HG03159 (cell line): ENCODE data around the gene CHD9.
"Not testable (repeated sequence)": the region's sequence is repeated elsewhere in the genome, so short reads cannot be mapped to it uniquely, and the experiment has no call there.

Experiments used
- ATAC-seq: cut with Tn5 transposase; IDR thresholded peaks from one replicate; pipeline ENCODE4 v1.9.1; 2021; ENCODE audit warnings: mild to moderate bottlenecking, moderate library complexity; ENCODE audit not compliant: unreplicated experiment

The CHD9 gene

DNA sequence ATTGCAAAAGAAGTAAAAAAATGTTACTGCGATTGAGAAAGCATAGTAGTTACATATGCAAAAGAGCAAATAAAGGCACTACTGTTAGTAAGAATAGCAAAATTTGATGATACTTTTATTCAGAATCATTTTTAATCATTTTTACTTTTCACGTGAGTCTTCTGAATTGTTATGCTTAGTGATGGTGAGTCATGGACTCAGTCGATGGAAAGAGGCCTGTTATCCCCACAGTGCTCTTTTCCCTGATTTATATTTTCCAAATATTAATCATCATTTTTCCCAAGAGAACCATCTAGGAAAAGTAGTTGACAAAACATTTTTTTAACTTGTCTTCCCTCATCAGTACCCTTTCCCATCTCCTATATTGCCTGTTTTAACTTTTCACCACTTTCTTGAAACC, 181.1 kb downstream of the CHD9 start:
- ATAC-seq: no peak

DNA sequence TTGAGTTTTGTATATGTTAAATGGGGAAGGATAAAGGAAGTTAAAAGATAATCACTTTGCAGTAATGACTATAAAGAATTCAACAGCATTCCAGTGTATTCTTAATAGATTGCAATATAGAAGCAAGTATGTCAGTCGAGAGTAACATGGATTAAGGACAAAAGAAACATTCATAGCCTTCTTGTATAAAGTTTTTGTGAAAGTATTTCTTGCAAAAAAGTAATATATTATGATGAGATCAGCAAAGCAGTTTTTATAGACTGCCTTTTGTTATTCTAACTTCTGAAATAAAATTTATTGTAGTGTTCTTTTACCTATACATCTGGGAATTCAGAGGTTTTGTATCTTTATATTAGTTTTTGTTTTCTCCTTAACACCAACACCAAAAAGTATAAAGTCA, 194.5 kb downstream of the CHD9 start:
- ATAC-seq: no peak

DNA sequence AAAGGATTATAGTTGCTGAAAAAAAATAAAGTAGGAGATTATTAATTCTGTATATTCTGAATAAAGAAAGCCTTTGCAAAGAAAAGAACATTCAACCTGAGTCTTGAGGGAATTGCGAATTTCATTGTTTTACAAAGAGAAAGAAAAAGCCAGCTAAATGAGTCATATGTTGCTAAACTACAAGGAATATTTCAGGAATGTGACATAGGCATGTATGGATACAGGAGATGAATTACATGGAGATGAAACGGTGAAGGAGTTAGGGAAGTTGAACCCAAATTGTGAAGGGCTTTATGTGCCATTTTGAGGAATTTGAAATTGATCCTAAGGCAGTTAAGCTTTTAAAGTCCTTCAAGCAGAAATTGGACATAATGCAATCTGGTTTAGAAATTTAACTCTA, 202.2 kb downstream of the CHD9 start:
- no peak for ATAC-seq

DNA sequence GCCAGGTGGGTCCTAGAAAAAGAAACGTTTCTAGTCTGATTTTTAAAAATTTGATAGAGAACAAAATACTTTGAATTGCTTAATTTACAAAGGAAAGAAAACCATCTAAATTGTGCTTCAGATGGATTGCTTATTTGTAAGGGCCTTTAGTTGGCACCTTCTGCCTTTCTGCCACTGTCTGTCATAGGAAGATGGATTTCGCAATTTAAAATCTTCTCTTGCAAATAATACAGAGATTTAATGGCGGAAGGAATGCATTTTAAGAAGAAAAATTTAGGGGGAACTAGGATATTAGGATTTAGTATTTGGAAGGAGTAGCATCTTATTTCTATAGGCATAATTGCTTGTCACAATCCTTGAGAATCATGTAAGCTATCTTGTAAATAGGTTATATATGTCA, 204.0 kb downstream of the CHD9 start:
- ATAC-seq: no peak

DNA sequence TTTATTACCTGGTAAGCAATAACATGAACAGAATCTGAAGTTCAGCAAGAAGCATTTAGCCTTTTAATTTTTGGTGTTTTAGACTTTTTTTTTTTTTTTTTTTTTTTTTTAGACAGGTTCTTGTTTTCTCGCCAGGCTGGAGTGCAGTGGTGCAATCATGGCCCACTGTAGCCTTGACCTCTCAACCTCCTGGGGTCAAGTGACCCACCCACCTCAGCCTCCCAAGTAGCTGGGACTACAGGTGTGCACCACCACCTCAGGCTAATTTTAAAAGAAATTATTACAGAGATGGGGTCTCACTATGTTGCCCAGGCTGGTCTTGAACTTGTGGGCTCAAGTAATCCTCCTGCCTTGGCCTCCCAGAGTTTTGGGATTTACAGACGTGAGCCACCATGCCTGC, 206.5 kb downstream of the CHD9 start:
- ATAC-seq: no peak

DNA sequence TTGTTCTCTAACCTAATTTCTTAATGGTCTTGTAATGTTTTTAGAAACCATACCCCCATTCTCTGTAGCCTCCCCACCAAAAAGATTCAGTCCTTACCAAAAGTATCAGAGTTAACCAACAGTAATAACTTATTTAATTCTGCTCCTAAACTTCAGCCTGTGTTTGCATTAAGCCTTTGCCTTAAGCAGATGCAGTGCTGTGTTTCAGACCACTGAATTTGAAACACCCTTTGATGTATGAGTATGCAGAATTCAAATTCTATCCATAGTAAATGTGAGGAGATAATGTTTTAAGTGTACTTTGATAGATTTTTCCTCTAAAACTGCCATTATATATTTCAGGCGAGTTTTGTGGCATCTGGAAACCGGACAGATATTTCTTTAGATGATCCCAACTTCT, 207.9 kb downstream of the CHD9 start:
- ATAC-seq: no peak

DNA sequence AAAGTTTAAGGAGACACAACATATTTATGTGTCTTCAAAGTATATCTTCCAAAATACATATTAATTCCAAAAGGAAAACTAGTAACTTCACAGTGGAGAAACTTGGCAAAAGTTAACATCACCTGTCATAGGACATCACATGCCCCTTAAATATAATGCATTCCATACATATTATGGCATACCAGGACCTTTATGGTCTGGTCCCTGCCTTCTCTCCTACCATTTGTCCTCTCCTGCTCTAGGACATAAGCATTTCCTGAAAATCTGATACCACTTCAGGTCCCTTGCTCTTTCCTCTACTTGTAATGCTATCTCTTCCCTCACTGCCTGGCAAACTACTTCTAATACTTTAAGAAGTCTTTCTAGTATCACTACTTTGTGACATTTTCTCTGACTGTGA, 211.4 kb downstream of the CHD9 start:
- no peak for ATAC-seq

DNA sequence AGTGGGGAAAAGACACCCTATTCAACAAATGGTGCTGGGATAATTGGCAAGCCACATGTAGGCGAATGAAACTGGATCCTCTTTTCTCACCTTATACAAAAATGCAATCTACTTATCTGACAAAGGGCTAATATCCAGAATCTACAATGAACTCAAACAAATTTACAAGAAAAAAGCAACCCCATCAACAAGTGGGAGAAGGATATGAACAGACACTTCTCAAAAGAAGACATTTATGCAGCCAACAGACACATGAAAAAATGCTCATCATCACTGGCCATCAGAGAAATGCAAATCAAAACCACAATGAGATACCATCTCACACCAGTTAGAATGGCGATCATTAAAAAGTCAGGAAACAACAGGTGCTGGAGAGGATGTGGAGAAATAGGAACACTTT, 223.7 kb downstream of the CHD9 start:
- ATAC-seq: not testable (repeated sequence)

DNA sequence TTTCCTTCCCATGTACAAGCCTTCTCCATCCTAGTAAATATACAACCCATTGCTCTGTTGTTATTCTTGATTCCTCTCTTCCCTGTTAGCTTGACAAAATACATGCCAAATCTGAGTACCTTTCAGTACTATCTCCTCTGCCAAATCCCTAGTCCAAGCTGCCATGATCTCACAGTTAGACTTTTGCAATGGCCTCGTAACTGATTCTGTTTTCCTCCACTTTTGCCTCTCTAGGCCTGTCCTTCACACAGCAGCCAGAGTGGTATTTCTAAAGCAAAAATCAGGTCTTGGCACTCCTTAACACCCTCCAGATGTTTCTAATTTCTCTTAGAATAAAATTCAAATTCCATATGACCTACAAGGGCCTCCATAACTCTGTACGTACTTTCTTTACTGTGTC, 226.5 kb downstream of the CHD9 start:
- no peak for ATAC-seq

DNA sequence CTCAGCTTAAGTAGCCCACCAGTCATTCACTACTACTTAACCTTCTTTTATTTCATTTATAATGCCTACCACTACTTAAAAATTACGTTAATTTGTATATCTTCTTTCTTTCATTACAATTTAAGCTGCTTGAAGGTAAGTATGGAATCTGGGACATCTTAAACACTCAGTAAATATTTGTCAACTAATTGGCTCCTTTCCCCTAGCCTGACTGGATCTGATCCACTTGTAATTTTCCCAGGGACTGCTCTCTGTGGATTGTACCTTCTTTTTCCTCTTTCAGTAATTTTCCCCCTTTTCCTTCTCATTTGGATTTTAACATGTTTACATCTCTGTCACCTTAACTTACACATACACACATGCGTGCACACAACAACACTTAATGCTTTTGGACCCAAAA, 227.1 kb downstream of the CHD9 start:
- no peak for ATAC-seq

DNA sequence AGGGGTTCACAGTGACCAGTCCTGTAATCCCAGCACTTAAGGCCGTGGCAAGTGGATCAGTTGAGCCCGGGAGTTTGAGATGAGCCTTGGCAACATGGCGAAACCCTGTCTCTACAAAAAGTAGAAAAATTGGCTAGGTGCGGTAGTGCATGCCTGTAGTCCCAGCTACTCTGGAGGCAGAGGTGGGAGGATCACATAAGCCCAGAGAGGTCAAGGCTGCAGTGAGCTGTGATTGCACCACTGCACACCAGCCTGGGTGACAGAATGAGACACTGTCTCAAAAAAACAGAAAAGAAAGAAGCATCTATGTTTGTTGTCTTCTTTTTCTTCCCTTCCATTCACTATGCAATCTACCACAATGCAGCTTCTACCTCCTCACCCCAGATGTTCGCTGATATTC, 227.5 kb downstream of the CHD9 start:
- ATAC-seq: no peak

DNA sequence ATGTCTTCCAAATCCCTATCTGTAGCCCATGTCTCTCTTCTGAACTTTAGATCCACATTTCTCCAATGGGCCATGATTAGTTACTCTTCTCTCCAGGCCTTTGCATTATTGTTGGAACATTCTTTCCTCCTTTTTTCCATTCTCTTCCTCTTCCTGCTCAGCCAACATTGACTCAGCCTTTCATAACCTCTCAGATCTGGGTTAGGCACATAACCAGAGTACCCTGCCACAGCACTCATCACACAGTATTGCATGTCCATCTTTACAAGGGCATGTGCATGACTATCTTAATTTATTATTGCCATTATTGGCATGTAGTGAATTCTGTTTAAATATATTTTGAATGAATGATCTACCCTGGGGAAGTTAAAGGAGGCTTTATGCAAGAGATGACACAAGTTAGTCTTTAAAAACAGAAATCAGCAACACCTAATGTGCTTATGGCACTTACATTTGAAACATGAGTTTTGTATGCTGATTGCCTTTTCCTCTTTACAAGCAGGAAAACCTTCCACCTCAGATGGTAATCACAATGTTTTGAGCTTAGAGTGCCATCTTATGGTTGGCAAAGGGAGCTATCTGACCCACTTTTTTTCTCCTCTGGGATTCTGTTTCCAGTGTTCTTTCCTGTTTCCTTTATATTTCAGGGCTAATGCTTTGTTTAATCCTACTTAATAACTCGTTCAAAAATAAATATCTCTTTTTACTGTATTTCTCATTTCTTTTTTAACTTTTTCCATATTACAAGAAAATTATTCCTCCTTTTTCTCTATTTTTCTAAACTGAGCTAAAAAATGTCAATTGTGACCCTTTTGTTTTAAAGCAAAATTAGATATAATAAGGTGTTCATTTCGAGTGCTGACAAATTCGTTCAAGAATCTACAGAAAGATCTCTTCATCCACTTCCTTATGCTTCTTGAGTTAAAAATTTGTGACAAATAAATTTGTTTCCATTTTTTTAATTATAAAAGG, 228.5 kb downstream of the CHD9 start:
- no peak for ATAC-seq

DNA sequence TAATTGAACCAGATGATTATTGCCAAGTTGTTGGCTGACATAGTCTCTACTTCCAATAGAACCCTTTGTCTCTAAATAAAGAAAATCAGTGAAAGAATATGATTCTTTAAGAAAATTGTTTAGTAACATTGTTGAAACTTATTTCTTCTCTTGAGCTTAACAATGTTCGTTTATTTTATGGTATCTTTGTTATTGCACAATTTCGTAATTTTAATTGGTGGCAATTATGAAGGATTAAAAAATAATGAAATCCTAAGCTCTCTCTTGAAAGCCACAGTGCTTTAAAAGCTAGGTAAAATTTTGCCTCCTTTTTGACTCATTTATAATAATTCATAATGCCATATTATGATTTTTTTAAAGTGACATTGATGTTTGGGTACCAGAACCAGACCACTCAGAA, 230.4 kb downstream of the CHD9 start:
- no peak for ATAC-seq

DNA sequence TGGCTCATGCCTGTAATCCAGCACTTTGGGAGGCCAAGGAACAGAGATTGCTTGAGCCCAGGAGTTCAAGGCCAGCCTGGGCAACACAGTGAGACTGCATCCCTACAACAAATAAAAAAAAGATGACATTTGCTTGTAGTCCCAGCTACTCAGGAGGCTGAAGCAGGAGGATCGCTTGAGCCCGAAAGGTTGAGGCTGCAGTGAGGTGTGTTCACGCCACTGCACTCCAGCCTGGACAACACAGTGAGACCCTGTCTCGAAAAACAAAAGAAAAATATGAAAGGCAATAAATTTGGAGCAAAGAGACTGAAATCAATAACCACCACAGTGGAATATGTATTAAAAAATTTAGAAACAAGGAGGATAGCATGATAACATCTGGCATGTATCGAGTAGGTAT, 235.7 kb downstream of the CHD9 start:
- ATAC-seq: no peak

DNA sequence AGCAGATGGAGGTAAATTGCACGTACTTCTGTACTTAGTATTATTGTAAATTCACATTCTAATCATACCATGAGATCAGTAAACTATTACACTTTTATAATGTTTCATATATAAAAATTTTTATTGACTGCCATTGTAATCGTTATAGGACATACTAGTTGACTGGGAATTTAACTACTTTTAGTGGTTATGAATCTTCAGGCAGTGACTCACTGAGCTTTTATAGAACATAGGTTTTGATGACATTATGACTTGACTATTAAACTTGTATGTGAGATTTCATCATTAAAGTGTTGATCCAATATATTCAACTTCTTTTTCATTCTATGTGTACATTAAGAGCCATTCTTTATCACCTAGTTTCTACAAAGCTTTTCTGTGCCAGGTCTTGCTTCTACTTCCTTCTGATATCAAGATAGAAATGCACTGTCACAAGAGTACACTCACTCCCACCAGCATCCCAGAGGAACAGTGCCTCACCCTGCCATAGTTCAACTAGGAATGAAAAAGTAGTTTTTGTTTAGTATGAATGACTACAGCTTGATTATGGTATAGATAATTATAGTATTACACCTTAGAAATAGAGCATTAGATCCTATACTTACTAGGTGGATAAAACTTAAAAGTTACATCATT, 237.1 kb downstream of the CHD9 start:
- no peak for ATAC-seq

DNA sequence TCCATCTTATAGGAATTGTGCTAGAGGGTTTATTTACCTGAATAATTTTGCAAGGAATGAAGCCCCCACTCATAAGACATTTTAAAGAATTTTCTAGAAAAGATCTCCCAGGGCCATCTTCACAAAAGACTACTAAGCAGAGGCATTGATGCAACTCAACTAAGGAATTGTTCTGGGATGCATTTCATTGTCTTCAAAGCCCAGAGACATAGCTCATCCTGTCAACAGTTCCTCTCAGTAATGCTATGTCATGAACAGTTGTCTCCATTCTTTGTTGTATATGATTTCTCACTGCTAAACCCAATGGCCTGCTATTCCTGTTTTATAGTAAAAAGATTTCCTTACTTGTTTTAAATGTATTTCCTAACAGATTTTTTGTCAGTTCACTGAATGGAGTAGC, 242.7 kb downstream of the CHD9 start:
- ATAC-seq: no peak

DNA sequence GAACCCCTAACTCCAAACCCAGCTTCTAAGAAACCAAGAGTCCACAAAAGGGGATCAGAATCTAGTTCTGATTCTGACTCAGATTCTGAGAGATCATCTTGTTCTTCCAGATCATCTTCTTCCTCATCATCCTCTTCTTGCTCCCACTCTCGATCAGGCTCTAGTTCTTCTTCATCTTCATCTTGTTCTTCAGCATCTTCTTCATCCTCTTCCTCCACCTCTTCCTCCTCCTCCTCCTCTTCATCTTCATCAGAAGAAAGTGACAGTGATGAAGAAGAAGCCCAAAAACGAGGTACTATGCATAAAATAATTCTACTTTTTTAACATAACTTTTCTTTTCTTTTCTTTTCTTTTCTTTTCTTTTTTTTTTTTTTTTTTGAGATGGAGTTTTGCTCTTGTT, 249.5 kb downstream of the CHD9 start:
- ATAC-seq: no peak

DNA sequence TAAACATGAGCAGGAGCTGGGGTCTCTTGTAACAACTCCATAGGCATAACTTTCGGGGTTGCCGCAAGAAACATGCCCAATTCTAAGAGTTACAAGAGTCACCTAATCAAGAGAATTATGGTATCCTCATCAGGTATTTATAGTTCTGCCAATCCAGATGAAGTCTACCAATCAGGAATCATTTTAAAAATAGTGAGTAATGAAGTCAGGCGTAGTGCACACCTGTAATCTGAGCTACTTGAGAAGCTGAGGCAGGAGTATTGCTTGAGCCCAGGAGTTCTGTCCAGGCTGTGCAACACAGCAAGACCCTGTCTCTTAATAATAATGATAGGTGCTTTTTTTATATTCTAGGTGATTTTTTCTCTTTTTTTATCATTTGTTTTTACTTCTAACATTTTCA, 251.0 kb downstream of the CHD9 start:
- no peak for ATAC-seq

DNA sequence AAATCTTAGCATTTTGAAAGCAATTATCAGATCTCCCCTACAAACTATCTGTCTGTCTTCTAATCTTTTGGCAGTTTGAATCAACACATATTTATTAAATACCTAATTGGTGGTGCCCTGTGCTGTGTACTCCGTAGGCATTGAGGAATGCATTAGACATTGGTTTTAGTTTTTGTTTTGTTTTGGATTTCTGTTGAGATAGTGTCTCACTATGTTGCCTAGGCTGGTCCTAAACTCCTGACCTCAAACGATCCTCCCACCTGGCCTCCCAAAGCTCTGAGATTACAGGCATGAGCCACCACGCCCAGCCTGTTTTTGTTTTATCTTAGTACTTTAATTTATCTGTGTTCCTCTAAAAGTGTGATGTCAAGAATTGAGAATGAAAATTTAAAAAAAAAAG, 254.7 kb downstream of the CHD9 start:
- ATAC-seq: no peak

DNA sequence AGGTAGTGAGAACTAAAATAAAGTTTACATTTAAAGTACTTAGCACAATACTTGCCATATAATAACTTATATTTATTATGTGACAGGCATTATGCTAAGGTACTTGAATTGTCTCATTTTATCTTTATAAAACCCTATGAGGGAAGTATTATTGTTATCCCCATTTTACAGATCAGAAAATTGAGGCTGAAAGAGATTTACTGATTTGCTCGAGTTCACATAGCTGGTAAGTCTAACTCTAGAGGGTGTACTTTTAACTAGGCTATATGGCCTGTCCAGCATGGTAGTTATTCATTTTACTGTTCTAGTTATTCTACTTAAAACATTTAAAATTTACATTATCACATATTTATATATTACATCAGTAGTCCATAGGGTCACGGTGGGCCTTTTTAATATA, 266.2 kb downstream of the CHD9 start:
- no peak for ATAC-seq

DNA sequence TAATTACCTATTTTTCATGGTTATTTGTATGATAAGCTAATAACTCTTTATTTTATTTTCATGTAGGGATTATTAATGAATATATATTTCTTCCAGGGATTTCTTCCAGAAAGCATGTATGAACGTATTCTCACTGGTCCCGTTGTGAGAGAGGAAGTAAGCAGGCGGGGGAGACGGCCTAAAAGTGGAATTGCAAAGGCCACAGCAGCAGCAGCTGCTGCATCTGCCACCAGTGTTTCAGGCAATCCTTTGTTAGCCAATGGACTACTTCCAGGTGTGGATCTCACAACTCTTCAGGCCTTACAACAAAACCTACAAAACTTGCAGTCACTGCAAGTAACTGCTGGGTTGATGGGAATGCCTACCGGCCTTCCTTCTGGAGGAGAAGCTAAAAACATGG, 269.1 kb downstream of the CHD9 start:
- no peak for ATAC-seq

DNA sequence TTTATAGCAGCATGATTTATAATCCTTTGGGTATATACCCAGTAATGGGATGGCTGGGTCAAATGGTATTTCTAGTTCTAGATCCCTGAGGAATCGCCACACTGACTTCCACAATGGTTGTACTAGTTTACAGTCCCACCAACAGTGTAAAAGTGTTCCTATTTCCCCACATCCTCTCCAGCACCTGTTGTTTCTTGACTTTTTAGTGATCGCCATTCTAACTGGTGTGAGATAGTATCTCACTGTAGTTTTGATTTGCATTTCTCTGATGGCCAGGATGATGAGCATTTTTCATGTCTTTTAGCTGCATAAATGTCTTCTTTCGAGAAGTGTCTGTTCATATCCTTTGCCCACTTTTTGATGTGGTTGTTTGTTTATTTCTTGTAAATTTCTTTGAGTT, 276.2 kb downstream of the CHD9 start:
- not testable (repeated sequence) for ATAC-seq
